HepG2 (cell line): ENCODE measurements around the gene BSN. TPM values are rescaled to one million over a fixed set of nuclear protein-coding genes. Genes with fewer than 3 reads are reported as not detected.

Source experiments
- ATAC-seq: fragments of 200-7000 bp; cut with Tn5 transposase; 3 replicates; pipeline ENCODE4 v1.9.1; 2020; ENCODE audit warnings: mild to moderate bottlenecking, moderate library complexity
- BruUV-seq: library from RNA; stranded (reverse); fragments of 400-500 nt; replicated peaks from 2 replicates; lab custom pipeline; 2021; lab: Mats Ljungman, UMichigan
- CTCF ChIA-PET: fragments of 300-600 bp; formaldehyde crosslinking; extraction: SDS; loops from one replicate; lab custom pipeline; 2021; ENCODE audit warnings: low total read pairs, inconsistent platforms, low intra/inter-chr PET ratio; lab: Yijun Ruan, JAX
- POLR2A ChIA-PET: fragments of 350-600 bp; sonication (Branson Sonifier 250); formaldehyde crosslinking; loops from one replicate; lab custom pipeline; 2020; ENCODE audit warnings: antibody characterized with exemption, inconsistent platforms; lab: Yijun Ruan, JAX
- DNase-seq: peaks from one replicate; pipeline ENCODE4 v3.0.0-alpha.2; 2015; ENCODE audit warnings: low spot score
- FAIRE-seq: peaks from 3 replicates; lab custom pipeline; 2011; peaks lifted over from hg19 to GRCh38; lab: Jason Lieb, UNC
- H2AFZ ChIP-seq: one replicate; pipeline ENCODE4 v1.6.1; 2011; ENCODE audit warnings: low read length, inconsistent platforms
- H3K27ac ChIP-seq: fragments of 300-600 bp; 3 replicates; pipeline ENCODE4 v1.8.0; 2011; ENCODE audit warnings: mixed run types, mild to moderate bottlenecking, mixed read lengths, low read length, inconsistent platforms; ENCODE audit not compliant: insufficient read depth; ENCODE audit errors: extremely low read length
- H3K27me3 ChIP-seq, 2 experiments: fragments of 200-600 bp in 1 of 2; 2 replicates in 1 of 2; 3 replicates in 1 of 2; pipeline versions ENCODE4 v1.6.0 to v1.8.0; 2011; ENCODE audit warnings: low read length in 2 of 2, mild to moderate bottlenecking in 2 of 2, moderate library complexity in 2 of 2, inconsistent platforms in 1 of 2; ENCODE audit not compliant: insufficient read depth in 2 of 2, control insufficient read depth in 1 of 2
- H3K36me3 ChIP-seq, 2 experiments: fragments of 200-600 bp in 1 of 2; replicated peaks in 1 of 2; 2 replicates in 1 of 2; 3 replicates in 1 of 2; pipeline versions ENCODE4 v1.5.1 to v1.8.0; 2011; ENCODE audit warnings: low read length in 2 of 2, inconsistent platforms in 1 of 2; ENCODE audit not compliant: insufficient read depth in 2 of 2, control insufficient read depth in 1 of 2
- H3K4me1 ChIP-seq: 2 replicates; pipeline ENCODE4 v1.5.1; 2012; ENCODE audit warnings: low read length, inconsistent platforms; ENCODE audit not compliant: insufficient read depth
- H3K4me2 ChIP-seq: 2 replicates; pipeline ENCODE4 v1.6.0; 2011; ENCODE audit warnings: low read depth, low read length, inconsistent platforms
- H3K4me3 ChIP-seq, 3 experiments: fragments of 200-600 bp in 1 of 3; sonication (generic), shearing (Covaris generic) in 1 of 3; replicated peaks in 1 of 3; 2 replicates each; pipeline ENCODE4 v1.5.1; 2011 to 2016; ENCODE audit warnings: low read length in 3 of 3, inconsistent platforms in 2 of 3, low read depth in 2 of 3, mild to moderate bottlenecking in 2 of 3, control low read depth in 1 of 3, mixed read lengths in 1 of 3; ENCODE audit not compliant: insufficient read depth in 1 of 3
- H3K79me2 ChIP-seq: one replicate; pipeline ENCODE4 v1.6.1; 2011; ENCODE audit warnings: low read length, inconsistent platforms; ENCODE audit not compliant: insufficient read depth
- H3K9ac ChIP-seq: 2 replicates; pipeline ENCODE4 v1.6.0; 2011; ENCODE audit warnings: mild to moderate bottlenecking, low read depth, low read length, inconsistent platforms; ENCODE audit not compliant: insufficient read depth
- H3K9me3 ChIP-seq: 2 replicates; pipeline ENCODE4 v1.5.1; 2012; ENCODE audit warnings: mild to moderate bottlenecking, low read length
- H4K20me1 ChIP-seq: 2 replicates; pipeline ENCODE4 v1.6.0; 2011; ENCODE audit warnings: inconsistent platforms, mild to moderate bottlenecking, low read length, moderate library complexity; ENCODE audit not compliant: insufficient read depth
- AHDC1 ChIP-seq: sonication (generic); formaldehyde crosslinking; IDR thresholded peaks from 2 replicates; pipeline ENCODE4 v1.5.1; 2020; ENCODE audit warnings: mild to moderate bottlenecking, missing genetic modification reagents, borderline replicate concordance
- KAT7 ChIP-seq: IDR thresholded peaks from 2 replicates; pipeline ENCODE4 v1.6.1; 2018; ENCODE audit warnings: borderline replicate concordance, missing compliant biosample characterization
- KDM5B ChIP-seq: sonication (generic); formaldehyde crosslinking; IDR thresholded peaks from 2 replicates; pipeline ENCODE4 v1.4.0; 2020; ENCODE audit warnings: missing genetic modification reagents, mild to moderate bottlenecking, borderline replicate concordance
- POLR2G ChIP-seq: fragments of 200-400 bp; formaldehyde crosslinking; IDR thresholded peaks from 2 replicates; pipeline ENCODE4 v1.6.1; 2018; ENCODE audit warnings: mild to moderate bottlenecking, low read depth, low read length, moderate library complexity
- WGBS: methylation state at CpG from one replicate; pipeline ENCODE4 v1.1.6; 2017; ENCODE audit warnings: low lambda C conversion rate; 5-methylcytosine and 5-hydroxymethylcytosine counted together
- in situ Hi-C: cut with HindIII; loops from 2 replicates; pipeline ENCODE4 v1.10.0; 2017; ENCODE audit warnings: low pct_unique_long_range_greater_than_20kb; ENCODE audit not compliant: extremely low pct_ligation_motif_present
- intact Hi-C: fragments of 100-400 bp; cut with micrococcal nuclease; formaldehyde crosslinking; loops from one replicate; pipeline ENCODE4 v1.10.0; 2022; ENCODE audit not compliant: unreplicated experiment
- polyA plus RNA-seq, 8 experiments: library from polyadenylated mRNA; depleted of rRNA in 3 of 8; stranded (reverse) in 7 of 8; unstranded in 1 of 8; fragments of >200 nt; fragmentation: Illumina TruSeq in 4 of 8; extraction: Trizol in 4 of 8; gene quantifications; 2 replicates each; pipeline versions ENCODE4 v1.2.1 to v1.2.3, GENCODE V29; 2011 to 2016; ENCODE audit warnings: low read depth in 4 of 8, missing spikeins in 1 of 8, mixed read lengths in 1 of 8; ENCODE audit not compliant: insufficient read depth in 1 of 8
- total RNA-seq, 5 experiments: library from RNA; depleted of rRNA; stranded (reverse); fragments of >200 nt; fragmentation: Illumina TruSeq; extraction: Trizol; gene quantifications; 2 replicates each; pipeline ENCODE4 v1.2.3, GENCODE V29; 2016; ENCODE audit warnings: low read depth in 1 of 5

BSN gene
- total and polyA plus RNA-seq, 2 of the 13 experiments (the other 11 are each of a cell fraction or from before 2014, with no cell fraction given), result 0.42 to 0.86 TPM

DNA sequence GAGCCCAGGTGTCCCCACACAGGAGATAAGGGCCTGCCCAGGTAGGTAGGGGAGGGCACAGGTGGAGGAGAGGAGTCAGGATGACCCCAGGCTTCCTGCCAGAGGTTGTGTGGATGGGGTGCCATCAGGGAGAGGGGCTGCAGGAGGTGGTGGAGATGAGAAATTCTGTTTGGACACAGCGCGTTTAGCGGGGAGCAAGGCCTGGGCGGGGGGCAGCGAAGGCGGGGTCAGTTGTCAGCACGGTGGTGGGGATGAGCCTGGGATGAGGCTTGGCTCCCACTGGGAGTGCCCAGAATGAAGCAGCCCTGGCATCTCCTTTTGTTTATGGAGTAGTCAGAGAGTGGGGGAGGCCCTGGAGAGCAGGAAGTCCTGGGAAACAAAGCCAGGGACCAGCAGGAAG lies 149.7 kb downstream of the BSN start:
- no peak for DNase-seq
- no TSS peak for BruUV-seq
- Histone ChIP-seq H3K4me1 (no peaks in the 10 kb centered on the region), H4K20me1 (no peaks in the 10 kb centered on the region), H3K4me3 (no peak overlapping the region), H3K27me3 (no peaks in the 10 kb centered on the region; a peak in 1 of 5 replicates), H2AFZ (no peak overlapping the region), H3K36me3 (peaks cover 36 to 74% of the 10 kb centered on the region in 2 experiments), H3K9ac (no peak overlapping the region), H3K79me2 (no peaks in the 10 kb centered on the region), H3K4me2 (no peak overlapping the region), H3K9me3 (no peaks in the 10 kb centered on the region), H3K27ac (no peak overlapping the region)
- WGBS, result 96% methylated on average over 7 of the region's 7 CpGs
- in situ Hi-C loops (loop anchor here (5.0 kb wide), 2 partner anchors 133 to 203 kb away; no protein-coding TSS in a partner anchor), intact Hi-C loops (loop anchor here (1.0 to 2.0 kb wide), 2 partner anchors 135 to 203 kb away; no protein-coding TSS in a partner anchor)
- ChIA-PET CTCF (interaction anchor here (1.7 to 2.3 kb wide), 2 partner anchors 135 to 202 kb away, joined by 7 to 14 read pairs; no protein-coding TSS in a partner anchor), POLR2A (no interaction called here)
- ATAC-seq, result no peak
- TF ChIP-seq POLR2G (0 out of 2 replicates have a peak, but pooled peaks have one; percentile 29), KAT7 (CRISPR knock-in tag) (no peak), AHDC1 (no peak), KDM5B (CRISPR knock-in tag) (0 out of 2 replicates have a peak, but pooled peaks have one; percentile 8)
- no peak for FAIRE-seq
